T-helper 1 cell treated with Interleukin-12 subunit alpha and Interleukin-12 subunit beta and Interleukin-4 antibody, amounts not matched to agents 30 μg/mL and 1 μg/mL, for 36 hours (primary cell): ENCODE measurements around the gene TBC1D10B.

Source experiments
- H3K27ac Mint-ChIP-seq: one replicate; pipeline ENCODE4 v1.8.0; 2021; ENCODE audit warnings: mild to moderate bottlenecking, mixed read lengths
- H3K27me3 Mint-ChIP-seq: one replicate; pipeline ENCODE4 v1.8.0; 2021; ENCODE audit warnings: low read depth, mixed read lengths
- H3K36me3 Mint-ChIP-seq: one replicate; pipeline ENCODE4 v1.8.0; 2021; ENCODE audit warnings: low read depth, mixed read lengths
- H3K4me1 Mint-ChIP-seq: one replicate; pipeline ENCODE4 v1.8.0; 2021; ENCODE audit warnings: low read depth, mixed read lengths
- H3K4me3 Mint-ChIP-seq: one replicate; pipeline ENCODE4 v1.8.0; 2021; ENCODE audit warnings: mild to moderate bottlenecking, moderate library complexity, mixed read lengths
- H3K9me3 Mint-ChIP-seq: one replicate; pipeline ENCODE4 v1.8.0; 2021; ENCODE audit warnings: mixed read lengths

Gene TBC1D10B

DNA sequence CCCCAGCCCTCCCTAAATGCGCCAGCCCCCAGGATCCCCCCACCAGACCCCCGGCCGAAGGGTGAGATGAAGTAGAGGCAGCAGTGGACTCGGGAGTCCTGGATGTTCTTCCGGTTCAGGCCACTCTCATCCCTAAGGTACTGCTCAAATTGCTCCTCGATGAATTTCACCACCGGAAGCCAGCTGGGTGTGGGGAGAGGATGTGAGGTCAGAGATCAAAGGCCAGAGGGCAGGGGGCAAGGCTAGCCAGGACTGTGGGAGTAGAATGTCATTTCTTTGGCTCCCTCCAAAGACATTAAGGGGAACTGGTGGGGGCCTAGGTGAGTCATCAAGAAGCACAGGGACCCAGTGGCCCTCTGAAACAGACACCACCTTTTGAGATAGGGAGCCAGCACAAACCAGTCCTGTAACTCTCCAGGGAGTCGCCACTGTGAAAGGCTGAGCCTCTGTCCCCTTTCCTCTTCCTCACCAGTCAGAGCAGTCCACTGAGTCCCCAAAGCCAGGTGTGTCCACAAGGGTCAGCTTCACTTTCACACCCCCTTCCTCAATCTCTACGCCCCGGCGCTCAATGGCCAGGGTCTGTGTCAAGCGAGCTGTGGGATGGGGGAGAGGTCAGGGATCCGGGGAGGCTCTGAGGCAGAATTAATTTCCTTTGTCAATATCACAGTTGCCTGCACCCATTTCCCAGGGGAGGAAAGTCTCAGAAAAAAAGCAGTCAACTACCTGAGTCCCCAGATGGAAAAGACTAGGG is 11.2 kb upstream of the TBC1D10B start:
- H3K4me3 Mint-ChIP-seq = peak overlapping the region; percentile 88
- peaks cover 37% of the 10 kb centered on the region for H3K4me1 Mint-ChIP-seq
- H3K27me3 Mint-ChIP-seq = no peaks in the 10 kb centered on the region
- peaks cover 30% of the 10 kb centered on the region for H3K36me3 Mint-ChIP-seq
- H3K9me3 Mint-ChIP-seq = no peaks in the 10 kb centered on the region
- peak overlapping the region; percentile 98 for H3K27ac Mint-ChIP-seq

DNA sequence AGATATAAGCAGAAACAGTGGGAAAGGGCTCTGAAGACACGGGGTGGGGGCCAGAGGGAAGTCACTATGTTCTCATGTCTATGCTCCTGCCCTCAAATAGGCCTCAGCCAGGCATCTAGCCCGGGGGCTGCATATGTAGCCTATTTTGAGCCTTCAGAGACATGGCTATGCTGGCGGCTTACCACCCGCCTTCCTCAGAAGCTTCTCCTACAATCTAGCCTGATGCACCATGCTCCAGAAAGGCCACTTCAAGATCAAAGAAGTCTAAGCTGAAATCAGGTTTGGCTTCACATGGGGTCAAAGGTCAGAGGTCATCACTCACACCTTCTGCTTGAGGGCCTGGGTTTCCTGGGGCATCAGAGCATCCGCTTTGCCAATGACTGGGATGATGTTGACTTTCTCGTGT is 10.5 kb upstream of the TBC1D10B start:
- H3K9me3 Mint-ChIP-seq = no peaks in the 10 kb centered on the region
- H3K27ac Mint-ChIP-seq = peak overlapping the region; percentile 98
- peak overlapping the region; percentile 88 for H3K4me3 Mint-ChIP-seq
- H3K36me3 Mint-ChIP-seq = peaks cover 30% of the 10 kb centered on the region
- no peaks in the 10 kb centered on the region for H3K27me3 Mint-ChIP-seq
- peaks cover 37% of the 10 kb centered on the region for H3K4me1 Mint-ChIP-seq

DNA sequence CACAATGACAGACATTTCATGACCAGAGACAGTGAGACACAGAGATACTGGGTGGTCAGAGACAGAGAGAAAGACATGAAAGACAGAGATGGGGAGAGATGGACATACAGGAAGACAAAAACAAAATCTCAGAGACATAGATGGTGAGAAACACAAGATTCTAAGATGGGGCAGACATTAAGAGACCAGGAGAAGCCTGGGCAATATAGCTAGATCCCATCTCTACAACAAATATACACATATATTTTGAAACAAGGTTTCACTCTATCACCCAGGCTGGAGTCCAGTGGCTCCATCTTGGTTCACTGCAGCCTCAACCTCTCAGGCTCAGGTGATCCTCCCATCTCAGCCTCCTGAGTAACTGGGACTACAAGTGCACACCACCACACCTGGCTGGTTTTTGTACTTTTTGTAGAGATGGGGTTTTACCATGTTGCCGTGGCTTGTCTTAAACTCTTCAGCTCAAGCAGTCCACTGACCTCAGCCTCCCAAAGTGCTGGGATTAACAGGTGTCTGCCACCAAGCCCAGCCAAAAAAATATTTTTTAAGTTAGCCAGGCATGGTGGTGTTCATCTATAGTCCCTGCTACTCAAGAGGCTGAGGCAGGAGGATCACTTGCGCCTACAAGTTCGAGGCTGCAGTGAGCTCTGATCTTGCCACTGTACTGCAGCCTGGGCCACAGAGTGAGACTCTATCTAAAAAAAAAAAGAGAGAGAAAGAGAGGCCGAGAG is 9.9 kb upstream of the TBC1D10B start:
- Mint-ChIP-seq H3K4me1 (peaks cover 37% of the 10 kb centered on the region), H3K27me3 (no peaks in the 10 kb centered on the region), H3K4me3 (peak overlapping the region; percentile 96), H3K36me3 (peaks cover 30% of the 10 kb centered on the region), H3K27ac (peak overlapping the region; percentile 99), H3K9me3 (no peaks in the 10 kb centered on the region)

DNA sequence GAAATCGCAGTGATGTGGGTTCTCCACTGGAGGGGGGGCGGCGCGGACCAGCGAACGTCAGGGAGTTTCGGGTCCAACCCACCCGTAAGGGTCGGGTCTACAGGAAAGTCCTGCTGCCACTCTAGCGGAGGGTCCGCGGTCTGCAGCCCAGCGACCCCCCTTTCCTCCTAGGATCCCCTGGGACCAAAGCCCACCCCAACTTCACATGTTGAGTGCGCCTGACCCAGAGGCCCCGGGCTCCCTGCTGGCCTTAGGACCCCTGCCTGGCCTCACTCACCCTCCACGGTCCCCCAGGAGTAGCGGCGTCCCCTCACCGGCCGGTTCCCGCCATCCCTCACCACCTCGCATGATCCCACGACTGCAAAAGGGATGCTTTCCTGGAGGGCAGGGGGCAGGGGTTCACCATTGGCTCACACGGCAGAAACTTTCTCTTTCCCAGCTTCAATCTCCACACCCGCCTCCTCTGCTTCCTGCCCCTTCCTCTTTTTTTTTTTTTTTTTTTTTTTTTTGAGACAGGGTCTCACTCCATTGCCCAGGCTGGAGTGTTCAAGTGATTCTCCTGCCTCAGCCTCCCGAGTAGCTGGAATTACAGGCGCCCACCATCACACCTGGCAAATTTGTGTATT is 9.0 kb upstream of the TBC1D10B start:
- Mint-ChIP-seq H3K9me3 (no peaks in the 10 kb centered on the region), H3K4me1 (peaks cover 37% of the 10 kb centered on the region), H3K27me3 (no peaks in the 10 kb centered on the region), H3K27ac (peak overlapping the region; percentile 99), H3K4me3 (peak overlapping the region; percentile 96), H3K36me3 (peaks cover 30% of the 10 kb centered on the region)

DNA sequence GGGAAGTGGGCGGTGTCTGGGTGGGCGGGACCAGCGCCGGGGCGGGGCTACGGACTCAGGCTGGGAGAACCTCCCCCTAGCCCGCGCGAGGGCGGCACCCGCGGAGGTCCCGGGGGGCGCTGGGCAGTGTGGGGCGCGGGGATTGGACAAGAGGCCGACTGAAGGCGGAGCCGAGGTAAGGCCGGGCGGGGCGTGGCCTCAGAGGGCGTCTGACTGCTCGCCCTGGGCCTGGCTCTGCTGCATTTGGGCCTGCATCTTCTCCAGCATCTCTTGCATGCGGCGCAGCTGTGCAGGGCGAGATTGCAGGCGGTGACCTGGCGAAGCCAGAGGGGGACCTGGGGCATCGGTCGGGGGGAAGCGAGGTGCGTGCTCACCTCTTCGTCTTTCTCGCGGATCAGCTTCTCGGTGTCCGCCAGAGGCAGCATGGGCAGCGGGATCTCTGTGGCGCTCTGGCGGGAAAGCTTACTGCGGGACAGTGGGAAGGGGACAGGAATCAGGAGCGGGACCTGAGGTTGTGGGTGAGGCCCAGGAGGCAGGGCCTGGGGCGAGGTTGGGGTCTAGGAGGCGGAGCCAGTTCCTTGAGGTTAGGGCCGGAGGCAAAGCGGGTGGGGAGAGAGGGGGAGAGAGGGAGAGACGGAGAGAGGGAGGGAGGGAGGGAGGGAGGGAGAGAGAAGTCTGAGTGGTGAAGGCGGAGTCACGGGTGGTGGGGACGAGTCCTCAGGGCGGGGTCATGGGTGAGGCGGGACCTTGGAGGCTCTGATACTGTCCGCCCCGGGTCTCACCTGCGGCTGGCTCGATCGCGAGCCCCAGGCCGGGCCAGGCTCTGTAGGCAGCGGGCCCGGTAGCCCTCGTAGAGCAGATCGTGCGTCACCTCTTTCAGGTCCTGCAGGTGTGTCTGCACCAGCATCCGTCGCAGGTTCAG is 8.2 kb upstream of the TBC1D10B start:
- Mint-ChIP-seq H3K27ac (peak overlapping the region; percentile 99), H3K4me3 (peak overlapping the region; percentile 96), H3K27me3 (no peaks in the 10 kb centered on the region), H3K36me3 (peaks cover 28% of the 10 kb centered on the region), H3K9me3 (no peaks in the 10 kb centered on the region), H3K4me1 (peaks cover 34% of the 10 kb centered on the region)

DNA sequence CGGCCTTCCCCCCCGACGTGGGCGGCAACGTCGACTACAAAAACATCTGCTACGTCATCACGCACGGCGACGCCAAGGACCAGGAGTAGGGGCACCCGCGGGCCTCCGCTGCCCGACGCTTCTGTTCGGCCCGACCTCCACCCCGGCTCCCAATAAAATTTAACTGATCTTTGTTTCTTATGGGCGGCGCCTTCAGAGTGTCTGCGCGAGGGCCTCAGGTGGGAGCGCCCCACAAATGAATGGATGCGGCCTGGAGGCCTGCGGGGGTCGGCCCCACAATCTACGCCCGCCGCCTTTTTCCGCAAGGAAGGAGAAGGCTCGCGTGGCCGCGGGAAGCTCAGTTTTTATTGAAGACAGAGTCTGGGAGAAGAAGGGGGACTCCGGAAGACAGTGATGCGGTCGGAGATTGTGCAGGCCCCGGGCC is 7.5 kb upstream of the TBC1D10B start:
- peak overlapping the region; percentile 96 for H3K4me3 Mint-ChIP-seq
- peaks cover 28% of the 10 kb centered on the region for H3K36me3 Mint-ChIP-seq
- peaks cover 34% of the 10 kb centered on the region for H3K4me1 Mint-ChIP-seq

DNA sequence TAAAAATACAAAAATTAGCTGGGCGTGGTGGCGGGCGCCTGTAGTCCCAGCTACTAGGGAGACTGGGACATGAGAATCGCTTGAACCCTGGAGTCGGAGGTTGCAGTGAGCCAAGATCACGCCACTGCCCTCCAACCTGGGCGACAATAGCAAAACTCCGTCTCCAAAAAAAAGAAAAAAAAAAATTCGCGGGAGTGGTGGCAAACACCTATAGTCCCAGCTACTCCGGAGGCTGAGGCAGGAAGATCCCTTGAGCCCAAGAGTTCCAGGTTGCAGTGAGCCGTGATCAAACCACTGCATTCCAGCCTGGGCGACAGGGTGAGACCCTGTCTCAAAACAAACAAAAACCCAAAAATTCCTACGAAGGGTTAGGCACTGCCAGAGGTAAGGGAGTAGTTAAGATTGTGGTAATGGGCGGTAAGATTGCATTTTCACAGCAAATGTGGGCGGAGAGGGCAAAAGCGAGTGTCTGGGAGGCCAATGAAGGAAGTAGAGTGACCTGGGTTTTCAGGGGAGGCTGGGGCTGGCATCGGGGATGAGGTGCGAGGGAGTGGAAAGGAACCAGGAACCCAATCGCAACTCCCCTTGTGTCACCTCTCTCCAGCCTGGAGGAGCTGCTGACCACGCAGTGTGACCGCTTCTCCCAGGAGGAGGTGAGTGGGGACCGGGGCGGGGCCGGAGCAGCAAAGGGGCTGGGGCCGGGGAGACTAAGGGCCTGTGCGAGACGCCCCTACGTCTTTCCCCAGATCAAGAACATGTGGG is 6.9 kb upstream of the TBC1D10B start:
- H3K4me1 Mint-ChIP-seq = peaks cover 30% of the 10 kb centered on the region
- H3K36me3 Mint-ChIP-seq = peaks cover 26% of the 10 kb centered on the region
- H3K27me3 Mint-ChIP-seq = no peaks in the 10 kb centered on the region
- peak overlapping the region; percentile 99 for H3K27ac Mint-ChIP-seq
- peak overlapping the region; percentile 96 for H3K4me3 Mint-ChIP-seq
- H3K9me3 Mint-ChIP-seq = no peaks in the 10 kb centered on the region

More for the DNA sequence above, 7.5 kb upstream of the TBC1D10B start:
- H3K27me3 Mint-ChIP-seq = no peaks in the 10 kb centered on the region
- H3K27ac Mint-ChIP-seq = peak overlapping the region; percentile 99
- H3K9me3 Mint-ChIP-seq = no peaks in the 10 kb centered on the region

DNA sequence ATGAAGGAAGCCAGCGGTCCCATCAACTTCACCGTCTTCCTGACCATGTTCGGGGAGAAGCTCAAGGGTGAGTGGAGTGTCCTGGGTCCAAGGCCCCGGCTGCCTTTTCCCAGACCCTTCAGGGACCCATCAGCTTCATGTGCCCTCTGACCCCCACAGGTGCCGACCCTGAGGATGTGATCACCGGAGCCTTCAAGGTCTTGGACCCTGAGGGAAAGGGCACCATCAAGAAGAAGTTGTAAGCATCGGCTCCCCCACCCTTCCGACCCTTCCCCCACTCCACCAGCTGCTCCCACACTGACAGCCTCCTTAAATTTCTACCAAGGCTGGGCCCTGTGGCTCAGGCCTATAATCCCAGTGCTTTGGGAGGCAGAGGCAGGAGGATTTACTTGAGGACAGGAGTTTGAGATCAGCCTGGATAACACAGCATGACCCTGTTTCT is 6.2 kb upstream of the TBC1D10B start:
- Mint-ChIP-seq H3K27me3 (no peaks in the 10 kb centered on the region), H3K9me3 (no peaks in the 10 kb centered on the region), H3K36me3 (peaks cover 23% of the 10 kb centered on the region), H3K27ac (no peak overlapping the region), H3K4me3 (no peak overlapping the region), H3K4me1 (peaks cover 36% of the 10 kb centered on the region)

DNA sequence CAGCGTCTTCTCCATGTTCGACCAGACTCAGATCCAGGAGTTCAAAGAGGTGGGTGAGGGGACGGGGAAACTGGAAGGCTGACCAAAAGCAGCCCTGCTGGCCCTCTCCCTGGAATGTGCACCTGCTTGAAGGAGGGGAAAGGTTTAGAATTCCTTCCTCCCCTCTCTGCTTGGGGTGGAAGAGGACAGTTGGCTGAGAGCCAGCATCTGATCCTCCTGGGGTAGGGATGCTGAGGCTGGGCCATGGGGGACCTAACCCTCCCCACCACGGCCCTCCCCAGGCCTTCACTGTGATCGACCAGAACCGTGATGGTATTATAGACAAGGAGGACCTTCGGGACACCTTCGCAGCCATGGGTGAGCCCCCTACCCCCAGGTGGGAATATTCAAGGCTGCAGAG is 5.6 kb upstream of the TBC1D10B start:
- H3K4me3 Mint-ChIP-seq = no peak overlapping the region
- H3K9me3 Mint-ChIP-seq = no peaks in the 10 kb centered on the region
- peaks cover 34% of the 10 kb centered on the region for H3K4me1 Mint-ChIP-seq
- H3K27me3 Mint-ChIP-seq = no peaks in the 10 kb centered on the region
- H3K27ac Mint-ChIP-seq = no peak overlapping the region
- H3K36me3 Mint-ChIP-seq = peaks cover 20% of the 10 kb centered on the region

DNA sequence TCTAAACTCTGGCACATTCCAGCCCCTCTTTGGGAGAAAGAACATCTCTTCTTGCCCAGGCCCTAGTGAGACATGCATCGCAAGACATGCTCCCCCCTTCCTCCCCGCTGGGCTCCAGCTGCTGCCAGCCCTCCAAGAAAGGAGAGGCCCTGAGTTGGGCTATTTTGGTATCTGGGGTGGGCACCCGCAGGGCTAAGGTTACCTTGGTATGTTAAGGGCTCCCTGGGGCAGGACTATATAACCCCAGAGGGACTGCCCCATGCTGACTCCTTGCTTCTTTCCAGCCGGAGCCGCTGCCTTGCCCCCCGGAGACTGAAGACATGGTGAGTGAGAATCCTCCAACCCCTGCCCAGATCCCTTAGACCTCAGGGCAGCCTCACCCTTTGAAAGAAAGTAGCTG is 4.2 kb upstream of the TBC1D10B start, which contains the start of gene MYL11:
TSS of gene MYL11 (plus strand) at position 265 of the 400 bp plus-strand sequence. CDS start at position 321, 56 bp downstream.
- H3K27ac Mint-ChIP-seq = peak within 1 kb of the TSS; percentile 53
- H3K9me3 Mint-ChIP-seq = no peaks in the 10 kb centered on the region
- H3K27me3 Mint-ChIP-seq = no peaks in the 10 kb centered on the region
- peaks cover 14% of the 10 kb centered on the region for H3K36me3 Mint-ChIP-seq
- H3K4me3 Mint-ChIP-seq = no peak within 1 kb of the TSS
- H3K4me1 Mint-ChIP-seq = peaks cover 25% of the 10 kb centered on the region

DNA sequence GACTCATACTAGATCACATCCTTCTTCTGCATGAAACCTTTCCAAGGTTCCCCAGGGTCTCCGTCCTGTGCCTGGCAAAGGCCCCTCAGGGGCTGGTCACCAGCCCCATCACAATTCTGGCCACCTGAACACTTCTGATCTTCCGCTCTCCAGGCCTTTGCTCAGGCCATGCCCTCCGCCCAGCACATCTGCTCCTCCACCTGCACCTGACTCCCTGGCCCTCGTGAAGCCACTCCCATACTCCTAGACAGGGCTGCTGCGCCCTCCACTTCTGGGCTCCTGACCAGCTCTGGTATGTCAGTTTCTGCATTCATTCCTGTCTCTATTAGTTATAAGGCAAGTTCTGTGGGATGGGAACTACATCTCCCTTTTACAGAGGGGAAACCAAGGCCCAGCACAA is 2.4 kb upstream of the TBC1D10B start:
- peaks cover 9% of the 10 kb centered on the region for H3K36me3 Mint-ChIP-seq
- H3K27me3 Mint-ChIP-seq = no peaks in the 10 kb centered on the region
- H3K27ac Mint-ChIP-seq = no peak overlapping the region
- no peaks in the 10 kb centered on the region for H3K9me3 Mint-ChIP-seq
- no peak overlapping the region for H3K4me3 Mint-ChIP-seq
- peaks cover 24% of the 10 kb centered on the region for H3K4me1 Mint-ChIP-seq

DNA sequence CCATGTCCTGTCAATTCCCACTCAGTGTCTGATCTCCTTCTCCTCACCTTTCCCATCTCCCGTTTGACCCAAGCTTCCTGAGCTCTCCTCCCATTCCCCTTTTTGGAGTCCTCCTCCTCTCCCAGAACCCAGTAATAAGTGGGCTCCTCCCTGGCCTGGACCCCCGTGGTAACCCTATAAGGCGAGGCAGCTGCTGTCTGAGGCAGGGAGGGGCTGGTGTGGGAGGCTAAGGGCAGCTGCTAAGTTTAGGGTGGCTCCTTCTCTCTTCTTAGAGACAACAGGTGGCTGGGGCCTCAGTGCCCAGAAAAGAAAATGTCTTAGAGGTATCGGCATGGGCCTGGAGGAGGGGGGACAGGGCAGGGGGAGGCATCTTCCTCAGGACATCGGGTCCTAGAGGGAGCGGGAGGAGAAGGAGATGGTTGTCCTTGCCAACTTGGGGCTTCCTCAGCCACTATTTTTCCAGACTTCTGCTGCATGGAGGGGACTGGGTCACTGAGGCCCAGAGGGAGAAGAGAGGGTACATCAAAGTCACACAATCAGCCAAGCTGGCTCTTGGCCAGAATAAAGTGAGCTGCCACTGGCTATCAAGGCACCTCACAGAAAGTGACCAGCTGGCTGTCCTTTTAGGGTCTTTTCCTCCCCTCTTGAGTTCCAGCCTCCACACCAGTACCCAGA is 1.9 kb upstream of the TBC1D10B start:
- Mint-ChIP-seq H3K36me3 (peaks cover 9% of the 10 kb centered on the region), H3K4me1 (peaks cover 25% of the 10 kb centered on the region), H3K27me3 (no peaks in the 10 kb centered on the region), H3K4me3 (peak overlapping the region; percentile 84), H3K27ac (peak overlapping the region; percentile 94), H3K9me3 (no peaks in the 10 kb centered on the region)
